Panc1 (cell line): ENCODE data around the gene IKBIP. TPM values are rescaled to one million over a fixed set of nuclear protein-coding genes. Genes with fewer than 3 reads are reported as not detected.

Experiments used
- ATAC-seq: fragments of 200-7000 bp; cut with Tn5 transposase; 2 replicates; pipeline ENCODE4 v1.9.1; 2020; ENCODE audit warnings: mild to moderate bottlenecking, moderate library complexity
- BruUV-seq: library from RNA; stranded (reverse); fragments of 400-500 nt; replicated peaks from 2 replicates; lab custom pipeline; 2021; lab: Mats Ljungman, UMichigan
- CTCF ChIA-PET: fragments of 300-600 bp; sonication (Branson Sonifier 250); formaldehyde crosslinking; loops from one replicate; lab custom pipeline; 2022; ENCODE audit warnings: antibody characterized with exemption; lab: Charles Lee
- POLR2A ChIA-PET: fragments of 300-600 bp; sonication (Branson Sonifier 250); formaldehyde crosslinking; loops from one replicate; lab custom pipeline; 2022; ENCODE audit warnings: antibody characterized with exemption; lab: Charles Lee
- DNase-seq: peaks from one replicate; pipeline ENCODE4 v3.0.0-alpha.2; 2010; ENCODE audit warnings: low read depth, low spot score
- H3K27ac ChIP-seq: 2 replicates; pipeline ENCODE4 v1.5.1; 2011; ENCODE audit warnings: mild to moderate bottlenecking, low read length, inconsistent platforms
- H3K27me3 ChIP-seq: fragments of 200-500 bp; sonication (Bioruptor generic); 2 replicates; pipeline ENCODE4 v1.6.0; 2014; ENCODE audit warnings: low read length, inconsistent platforms; ENCODE audit not compliant: control insufficient read depth, insufficient read depth
- H3K36me3 ChIP-seq: fragments of 200-500 bp; sonication (Bioruptor generic); 2 replicates; pipeline ENCODE4 v1.5.1; 2014; ENCODE audit warnings: inconsistent platforms, mild to moderate bottlenecking, low read length, moderate library complexity; ENCODE audit not compliant: control insufficient read depth, insufficient read depth
- H3K4me1 ChIP-seq: 2 replicates; pipeline ENCODE4 v1.5.1; 2011; ENCODE audit warnings: inconsistent platforms, mild to moderate bottlenecking, low read length, moderate library complexity; ENCODE audit not compliant: control insufficient read depth, insufficient read depth
- H3K4me3 ChIP-seq, 2 experiments: 2 replicates each; pipeline ENCODE4 v1.5.1; 2011 to 2012; ENCODE audit warnings: low read depth in 2 of 2, low read length in 2 of 2, mild to moderate bottlenecking in 2 of 2, inconsistent platforms in 1 of 2, moderate library complexity in 1 of 2
- H3K9me3 ChIP-seq: fragments of 200-500 bp; sonication (Bioruptor generic); 2 replicates; pipeline ENCODE4 v1.5.1; 2014; ENCODE audit warnings: low read depth, mild to moderate bottlenecking, inconsistent platforms, low read length, moderate library complexity; ENCODE audit not compliant: control insufficient read depth, insufficient read depth
- CTCF ChIP-seq: fragments of 450-650 bp; IDR thresholded peaks from 2 replicates; pipeline ENCODE4 v1.5.1; 2017; ENCODE audit warnings: mild to moderate bottlenecking
- POLR2AphosphoS5 ChIP-seq: IDR thresholded peaks from 2 replicates; pipeline ENCODE4 v1.6.1; 2012; ENCODE audit warnings: mild to moderate bottlenecking, low read depth, low read length, moderate library complexity
- REST ChIP-seq, 2 experiments: IDR thresholded peaks; 2 replicates each; pipeline ENCODE4 v1.6.1; 2011 to 2012; ENCODE audit warnings: low read depth in 2 of 2, control low read depth in 1 of 2, low read length in 1 of 2, mild to moderate bottlenecking in 1 of 2, moderate library complexity in 1 of 2; ENCODE audit not compliant: insufficient read depth in 1 of 2
- SIN3A ChIP-seq: IDR thresholded peaks from 2 replicates; pipeline ENCODE4 v1.6.1; 2012; ENCODE audit warnings: low read depth, mild to moderate bottlenecking, low read length, moderate library complexity, borderline replicate concordance; ENCODE audit not compliant: insufficient read depth
- TCF7L2 ChIP-seq: IDR thresholded peaks from 2 replicates; pipeline ENCODE4 v1.6.1; 2011; ENCODE audit warnings: mild to moderate bottlenecking, low read depth, low read length, inconsistent platforms
- in situ Hi-C: cut with HindIII; loops from 2 replicates; pipeline ENCODE4 v1.10.0; 2016; ENCODE audit warnings: low sequenced_read_pairs, low pct_unique_long_range_greater_than_20kb
- intact Hi-C: fragments of 100-400 bp; cut with micrococcal nuclease; formaldehyde crosslinking; loops from one replicate; pipeline ENCODE4 v1.10.0; 2022; ENCODE audit not compliant: unreplicated experiment
- total RNA-seq: library from RNA; stranded (reverse); gene quantifications from one replicate; pipeline ENCODE4 v1.2.1, GENCODE V29; 2021; ENCODE audit not compliant: unreplicated experiment

The IKBIP gene
- total RNA-seq, 1 experiment from 2014 or later, result 33.7 TPM

DNA sequence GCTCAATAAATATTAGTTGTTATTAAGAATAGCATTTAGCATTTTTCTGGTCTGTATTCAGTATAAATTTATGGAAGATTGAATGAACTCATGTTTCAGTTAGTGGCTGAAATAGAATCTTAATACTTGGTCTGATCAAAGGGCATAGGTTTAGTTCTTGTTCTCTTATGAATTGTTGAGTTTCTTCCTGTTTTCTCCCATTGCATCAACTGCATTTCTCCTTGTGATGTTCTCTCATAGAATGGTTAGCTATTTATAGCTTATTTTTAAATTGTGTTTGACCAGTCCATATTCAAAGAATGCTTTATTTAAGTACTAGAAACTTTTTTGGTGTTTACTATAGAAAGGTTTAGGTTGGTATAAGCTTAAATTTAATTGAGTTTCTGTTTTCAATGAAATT, 30.3 kb upstream of the IKBIP start:
- Histone ChIP-seq H3K27me3 (no peaks in the 10 kb centered on the region), H3K4me1 (no peaks in the 10 kb centered on the region), H3K9me3 (no peaks in the 10 kb centered on the region), H3K4me3 (no peak overlapping the region), H3K36me3 (peaks cover 5% of the 10 kb centered on the region; the same call in 1 of the 2 replicates), H3K27ac (no peak overlapping the region)
- ChIA-PET POLR2A (no interaction called here), CTCF (no interaction called here)
- TF ChIP-seq CTCF (no peak), SIN3A (no peak)
- ATAC-seq (no peak), DNase-seq (no peak)
- BruUV-seq, result no TSS peak
- intact Hi-C loops, result no loop called here
- in situ Hi-C loops, result no loop called here

- Histone ChIP-seq H3K4me3 (no peak overlapping the region), H3K27ac (no peak overlapping the region), H3K36me3 (peaks cover 5% of the 10 kb centered on the region; the same call in 1 of the 2 replicates), H3K4me1 (no peaks in the 10 kb centered on the region), H3K27me3 (no peaks in the 10 kb centered on the region), H3K9me3 (no peaks in the 10 kb centered on the region)
- no peak for TF ChIP-seq TCF7L2
- intact Hi-C loops (no loop called here), in situ Hi-C loops (no loop called here)
- no peak for ATAC-seq
- ChIA-PET POLR2A (no interaction called here), CTCF (no interaction called here)
- DNase-seq, result no peak
- BruUV-seq, result no TSS peak
Observed at GRCh38 chr12:98671459-98671858, 26.9 kb upstream of the IKBIP start.

DNA sequence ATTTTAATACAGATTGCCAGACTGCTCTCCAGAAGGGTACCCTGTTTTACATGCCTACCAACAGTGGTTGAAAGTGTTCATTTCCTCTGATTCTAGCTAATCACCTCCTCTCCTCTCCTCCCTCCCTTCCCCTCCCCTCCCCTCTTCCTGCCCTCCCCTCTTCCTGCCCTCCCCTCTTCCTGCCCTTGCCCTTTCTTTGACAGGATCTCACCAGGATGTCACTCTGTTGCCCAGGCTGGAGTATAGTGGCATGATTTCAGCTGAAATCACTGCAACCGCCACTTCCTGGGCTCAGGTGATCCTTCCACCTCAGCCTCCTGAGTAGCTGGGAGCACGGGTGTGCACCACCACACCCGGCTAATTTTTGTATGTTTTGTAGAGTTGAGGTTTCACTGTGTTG, 25.2 kb upstream of the IKBIP start:
- no peak for ATAC-seq
- Histone ChIP-seq H3K27ac (no peak overlapping the region), H3K4me1 (no peaks in the 10 kb centered on the region), H3K27me3 (no peaks in the 10 kb centered on the region), H3K4me3 (no peak overlapping the region), H3K9me3 (no peaks in the 10 kb centered on the region), H3K36me3 (peaks cover 10% of the 10 kb centered on the region; the same call in 1 of the 2 replicates)
- no TSS peak for BruUV-seq
- TF ChIP-seq POLR2AphosphoS5 (no peak), CTCF (no peak), SIN3A (no peak), TCF7L2 (no peak), REST (IDR thresholded peaks at IDR 0.05; ENCODE audit: insufficient read depth in 1 of 2, low read depth in 2 of 2, low read length in 1 of 2) (no peak)
- intact Hi-C loops (no loop called here), in situ Hi-C loops (no loop called here)
- ChIA-PET CTCF (no interaction called here), POLR2A (interaction anchor here (0.6 kb wide), 1 partner anchor 77 kb away, joined by 3 read pairs; no protein-coding TSS in a partner anchor)
- no peak for DNase-seq
